Caki2 (cell line): ENCODE measurements around the gene SMYD1. TPM values are rescaled to one million over a fixed set of nuclear protein-coding genes. Genes with fewer than 3 reads are reported as not detected.

Source experiments
- DNase-seq: peaks from one replicate; pipeline ENCODE4 v3.0.0-alpha.2; 2015; ENCODE audit warnings: low read depth
- in situ Hi-C: cut with HindIII; loops from 2 replicates; pipeline ENCODE4 v1.10.0; 2016; ENCODE audit warnings: low sequenced_read_pairs, low pct_unique_long_range_greater_than_20kb, mixed read lengths
- total RNA-seq: library from RNA; depleted of rRNA; stranded (reverse); fragments of >200 nt; shearing (Covaris generic); gene quantifications from 2 replicates; pipeline ENCODE4 v1.2.3, GENCODE V29; 2014; ENCODE audit warnings: low replicate concordance

Gene SMYD1
- total RNA-seq, 1 experiment from 2014 or later = not detected

GRCh38 chr2:88080545-88080944 is 12.9 kb downstream of the SMYD1 start:
- in situ Hi-C loops = no loop called here

GRCh38 chr2:88081924-88082608 is 14.4 kb downstream of the SMYD1 start:
- in situ Hi-C loops = no loop called here
- no peak for DNase-seq

More at GRCh38 chr2:88080545-88080944, 12.9 kb downstream of the SMYD1 start:
- no peak for DNase-seq

- in situ Hi-C loops = no loop called here
- DNase-seq = no peak
Observed at GRCh38 chr2:88082781-88083180, 15.2 kb downstream of the SMYD1 start.

- in situ Hi-C loops = no loop called here
- no peak for DNase-seq
Observed at GRCh38 chr2:88085099-88085498, 17.5 kb downstream of the SMYD1 start.

GRCh38 chr2:88085602-88086001 is 18.0 kb downstream of the SMYD1 start:
- no peak for DNase-seq
- in situ Hi-C loops = no loop called here

GRCh38 chr2:88086401-88086800 is 18.8 kb downstream of the SMYD1 start:
- in situ Hi-C loops = no loop called here
- DNase-seq = no peak

GRCh38 chr2:88087073-88087472 is 19.4 kb downstream of the SMYD1 start:
- no peak for DNase-seq
- in situ Hi-C loops = no loop called here

- DNase-seq = no peak
Observed at GRCh38 chr2:88087763-88088162, 20.1 kb downstream of the SMYD1 start.

GRCh38 chr2:88088999-88089398 is 21.4 kb downstream of the SMYD1 start:
- DNase-seq = no peak
- in situ Hi-C loops = no loop called here

More at GRCh38 chr2:88087763-88088162, 20.1 kb downstream of the SMYD1 start:
- in situ Hi-C loops = no loop called here

- in situ Hi-C loops = no loop called here
- no peak for DNase-seq
Observed at GRCh38 chr2:88090446-88091283, 23.0 kb downstream of the SMYD1 start.

- in situ Hi-C loops = no loop called here
- no peak for DNase-seq
Observed at GRCh38 chr2:88091943-88092342, 24.3 kb downstream of the SMYD1 start.

- no peak for DNase-seq
- in situ Hi-C loops = no loop called here
Observed at GRCh38 chr2:88092773-88093172, 25.1 kb downstream of the SMYD1 start.

GRCh38 chr2:88095022-88095421 is 27.4 kb downstream of the SMYD1 start:
- in situ Hi-C loops = no loop called here
- no peak for DNase-seq

GRCh38 chr2:88096708-88097107 is 29.1 kb downstream of the SMYD1 start:
- in situ Hi-C loops = no loop called here

GRCh38 chr2:88097192-88097591 is 29.6 kb downstream of the SMYD1 start:
- DNase-seq = no peak
- in situ Hi-C loops = no loop called here

More at GRCh38 chr2:88096708-88097107, 29.1 kb downstream of the SMYD1 start:
- no peak for DNase-seq

GRCh38 chr2:88097891-88098557 is 30.4 kb downstream of the SMYD1 start:
- in situ Hi-C loops = no loop called here
- DNase-seq = no peak

GRCh38 chr2:88098558-88098900 is 30.9 kb downstream of the SMYD1 start:
- no peak for DNase-seq
- in situ Hi-C loops = no loop called here

GRCh38 chr2:88099798-88100488 is 32.3 kb downstream of the SMYD1 start:
- in situ Hi-C loops = no loop called here
- DNase-seq = peak; percentile 12

GRCh38 chr2:88100489-88100858 is 32.8 kb downstream of the SMYD1 start:
- in situ Hi-C loops = no loop called here

More at GRCh38 chr2:88100489-88100858, 32.8 kb downstream of the SMYD1 start:
- no peak for DNase-seq
